ENCODE measurements around the gene CNN2.

Gene CNN2

GRCh38 chr19:1076046-1076386 is 49.6 kb downstream of the CNN2 start:
- peaks cover 17% of the 10 kb centered on the region for H3K79me2 ChIP-seq (ENCODE audit: insufficient read depth, low read length)
- DNase-seq (no peak), ATAC-seq (ENCODE audit: insufficient read depth, low read depth) (no peak)
- H3K36me3 ChIP-seq (ENCODE audit: insufficient read depth, low read length): peaks cover 59% of the 10 kb centered on the region
- H2AFZ ChIP-seq (ENCODE audit: low read depth, low read length): no peak overlapping the region
- peak overlapping the region; percentile 52 for H3K27ac ChIP-seq (ENCODE audit: low read length)
- peaks cover 27% of the 10 kb centered on the region for H4K20me1 ChIP-seq (ENCODE audit: insufficient read depth, low read length)
- H3K27me3 ChIP-seq (ENCODE audit: insufficient read depth, low read length, poor library complexity): no peaks in the 10 kb centered on the region
- no peak overlapping the region; the same call in 1 of the 2 replicates for H3K9ac ChIP-seq (ENCODE audit: low read depth, low read length)
- no peak overlapping the region for H3K4me2 ChIP-seq (ENCODE audit: insufficient read depth, low read length)
- no peaks in the 10 kb centered on the region for H3K9me3 ChIP-seq (ENCODE audit: insufficient read depth, low read length, severe bottlenecking)
- no peak for TF ChIP-seq EZH2 (IDR thresholded peaks at IDR 0.05; ENCODE audit: borderline replicate concordance, low read depth, low read length, severe bottlenecking)
- no peak for TF ChIP-seq CTCF (IDR thresholded peaks at IDR 0.05; ENCODE audit: borderline replicate concordance, extremely low read depth, low read length, poor library complexity, severe bottlenecking)
- peaks cover 42% of the 10 kb centered on the region for H3K4me1 ChIP-seq (ENCODE audit: insufficient read depth, low read length)
- no peak overlapping the region for H3K4me3 ChIP-seq (ENCODE audit: low read depth in 1 of 2, low read length in 2 of 2)

GRCh38 chr19:1076951-1077350 is 50.5 kb downstream of the CNN2 start:
- Histone ChIP-seq H3K9me3 (ENCODE audit: insufficient read depth, low read length, severe bottlenecking) (no peaks in the 10 kb centered on the region), H3K4me1 (ENCODE audit: insufficient read depth, low read length) (peaks cover 42% of the 10 kb centered on the region), H3K79me2 (ENCODE audit: insufficient read depth, low read length) (peaks cover 17% of the 10 kb centered on the region), H3K27ac (ENCODE audit: low read length) (peak overlapping the region; percentile 73), H3K9ac (ENCODE audit: low read depth, low read length) (peak overlapping the region; percentile 38), H3K27me3 (ENCODE audit: insufficient read depth, low read length, poor library complexity) (no peaks in the 10 kb centered on the region), H4K20me1 (ENCODE audit: insufficient read depth, low read length) (peaks cover 26% of the 10 kb centered on the region), H3K4me3 (ENCODE audit: low read depth in 1 of 2, low read length in 2 of 2) (0 out of 4 replicates have a peak overlapping the region, but pooled peaks of 1 of the 2 experiments have one; percentile 22), H2AFZ (ENCODE audit: low read depth, low read length) (no peak overlapping the region), H3K36me3 (ENCODE audit: insufficient read depth, low read length) (peaks cover 67% of the 10 kb centered on the region), H3K4me2 (ENCODE audit: insufficient read depth, low read length) (peak overlapping the region; percentile 52)
- DNase-seq (peak; percentile 92), ATAC-seq (ENCODE audit: insufficient read depth, low read depth) (peak; percentile 90)
- no peak for TF ChIP-seq EZH2 (IDR thresholded peaks at IDR 0.05; ENCODE audit: borderline replicate concordance, low read depth, low read length, severe bottlenecking)
- TF ChIP-seq CTCF (IDR thresholded peaks at IDR 0.05; ENCODE audit: borderline replicate concordance, extremely low read depth, low read length, poor library complexity, severe bottlenecking): no peak

GRCh38 chr19:1079566-1080111 is 53.2 kb downstream of the CNN2 start:
- Histone ChIP-seq H3K9ac (ENCODE audit: low read depth, low read length) (no peak overlapping the region), H3K9me3 (ENCODE audit: insufficient read depth, low read length, severe bottlenecking) (no peaks in the 10 kb centered on the region), H3K27ac (ENCODE audit: low read length) (no peak overlapping the region), H3K27me3 (ENCODE audit: insufficient read depth, low read length, poor library complexity) (no peaks in the 10 kb centered on the region), H3K4me1 (ENCODE audit: insufficient read depth, low read length) (peaks cover 32% of the 10 kb centered on the region), H4K20me1 (ENCODE audit: insufficient read depth, low read length) (peaks cover 20% of the 10 kb centered on the region), H3K4me3 (ENCODE audit: low read depth in 1 of 2, low read length in 2 of 2) (no peak overlapping the region), H3K4me2 (ENCODE audit: insufficient read depth, low read length) (no peak overlapping the region), H3K36me3 (ENCODE audit: insufficient read depth, low read length) (peaks cover 78% of the 10 kb centered on the region), H2AFZ (ENCODE audit: low read depth, low read length) (no peak overlapping the region), H3K79me2 (ENCODE audit: insufficient read depth, low read length) (peaks cover 10% of the 10 kb centered on the region; the same call in 1 of the 2 replicates)
- no peak for ATAC-seq (ENCODE audit: insufficient read depth, low read depth)
- no peak for DNase-seq
- no peak for TF ChIP-seq EZH2 (IDR thresholded peaks at IDR 0.05; ENCODE audit: borderline replicate concordance, low read depth, low read length, severe bottlenecking)
- no peak for TF ChIP-seq CTCF (IDR thresholded peaks at IDR 0.05; ENCODE audit: borderline replicate concordance, extremely low read depth, low read length, poor library complexity, severe bottlenecking)

All from DND-41 (cell line).